ENCODE data around the gene HES5.

The HES5 gene

GRCh38 chr1:2519029-2519685 is 10.9 kb downstream of the HES5 start:
- Histone ChIP-seq H3K27ac (ENCODE audit: low read depth, low read length) (no peak overlapping the region), H3K79me2 (ENCODE audit: insufficient read depth, low read length) (peaks cover 21% of the 10 kb centered on the region), H4K20me1 (ENCODE audit: low read depth, low read length) (no peaks in the 10 kb centered on the region), H3K9me3 (ENCODE audit: insufficient read depth, low read length) (no peaks in the 10 kb centered on the region), H3K9ac (ENCODE audit: low read length) (no peak overlapping the region), H3K4me3 (ENCODE audit: insufficient read depth, low read length, poor library complexity, severe bottlenecking) (no peak overlapping the region), H3K9me2 (replicated peaks; ENCODE audit: insufficient read depth, low read length) (no peaks in the 10 kb centered on the region), H3K36me3 (ENCODE audit: low read length) (no peaks in the 10 kb centered on the region), H3K4me2 (ENCODE audit: low read depth, low read length, poor library complexity, severe bottlenecking) (no peak overlapping the region), H2AFZ (ENCODE audit: low read depth, low read length, severe bottlenecking) (no peak overlapping the region), H3F3A (ENCODE audit: insufficient read depth) (no peaks in the 10 kb centered on the region), H3K27me3 (ENCODE audit: low read length) (no peaks in the 10 kb centered on the region)
- TF ChIP-seq CTCF (IDR thresholded peaks at IDR 0.05; ENCODE audit: insufficient read depth, low read length, poor library complexity, severe bottlenecking), result no peak
- TF ChIP-seq EZH2phosphoT487 (conservative IDR thresholded peaks at IDR 0.05; ENCODE audit: low read length), result no peak

- H3K27ac ChIP-seq (ENCODE audit: low read depth, low read length), result no peak overlapping the region
- H3K27me3 ChIP-seq (ENCODE audit: low read length), result no peaks in the 10 kb centered on the region
- no peak for TF ChIP-seq EZH2phosphoT487 (conservative IDR thresholded peaks at IDR 0.05; ENCODE audit: low read length)
- H3K4me3 ChIP-seq (ENCODE audit: insufficient read depth, low read length, poor library complexity, severe bottlenecking), result no peak overlapping the region
- no peaks in the 10 kb centered on the region for H3K9me2 ChIP-seq (replicated peaks; ENCODE audit: insufficient read depth, low read length)
- no peak overlapping the region for H3K4me2 ChIP-seq (ENCODE audit: low read depth, low read length, poor library complexity, severe bottlenecking)
- peaks cover 14% of the 10 kb centered on the region for H3K79me2 ChIP-seq (ENCODE audit: insufficient read depth, low read length)
- H3K9me3 ChIP-seq (ENCODE audit: insufficient read depth, low read length), result no peaks in the 10 kb centered on the region
- H3K9ac ChIP-seq (ENCODE audit: low read length), result no peak overlapping the region
- no peak overlapping the region for H2AFZ ChIP-seq (ENCODE audit: low read depth, low read length, severe bottlenecking)
- no peaks in the 10 kb centered on the region for H3F3A ChIP-seq (ENCODE audit: insufficient read depth)
- H3K36me3 ChIP-seq (ENCODE audit: low read length), result no peaks in the 10 kb centered on the region
- no peaks in the 10 kb centered on the region for H4K20me1 ChIP-seq (ENCODE audit: low read depth, low read length)
Measured at GRCh38 chr1:2518528-2518927, 11.5 kb downstream of the HES5 start.

- Histone ChIP-seq H3K9me2 (replicated peaks; ENCODE audit: insufficient read depth, low read length) (no peaks in the 10 kb centered on the region), H4K20me1 (ENCODE audit: low read depth, low read length) (no peaks in the 10 kb centered on the region), H3K9me3 (ENCODE audit: insufficient read depth, low read length) (no peaks in the 10 kb centered on the region), H3K36me3 (ENCODE audit: low read length) (no peaks in the 10 kb centered on the region), H3K79me2 (ENCODE audit: insufficient read depth, low read length) (peaks cover 9% of the 10 kb centered on the region), H3K4me3 (ENCODE audit: insufficient read depth, low read length, poor library complexity, severe bottlenecking) (no peak overlapping the region), H2AFZ (ENCODE audit: low read depth, low read length, severe bottlenecking) (no peak overlapping the region), H3K4me2 (ENCODE audit: low read depth, low read length, poor library complexity, severe bottlenecking) (no peak overlapping the region), H3K9ac (ENCODE audit: low read length) (no peak overlapping the region), H3F3A (ENCODE audit: insufficient read depth) (no peaks in the 10 kb centered on the region), H3K27me3 (ENCODE audit: low read length) (no peaks in the 10 kb centered on the region), H3K27ac (ENCODE audit: low read depth, low read length) (no peak overlapping the region)
- TF ChIP-seq CTCF (IDR thresholded peaks at IDR 0.05; ENCODE audit: insufficient read depth, low read length, poor library complexity, severe bottlenecking) (no peak), EZH2phosphoT487 (conservative IDR thresholded peaks at IDR 0.05; ENCODE audit: low read length) (no peak)
Measured at GRCh38 chr1:2517966-2518365, 12.1 kb downstream of the HES5 start.

GRCh38 chr1:2516946-2517345 is 13.1 kb downstream of the HES5 start:
- no peak overlapping the region for H3K4me2 ChIP-seq (ENCODE audit: low read depth, low read length, poor library complexity, severe bottlenecking)
- TF ChIP-seq EZH2phosphoT487 (conservative IDR thresholded peaks at IDR 0.05; ENCODE audit: low read length) (no peak), CTCF (IDR thresholded peaks at IDR 0.05; ENCODE audit: insufficient read depth, low read length, poor library complexity, severe bottlenecking) (no peak)
- H3F3A ChIP-seq (ENCODE audit: insufficient read depth), result no peaks in the 10 kb centered on the region
- no peaks in the 10 kb centered on the region for H3K9me2 ChIP-seq (replicated peaks; ENCODE audit: insufficient read depth, low read length)
- no peaks in the 10 kb centered on the region for H3K9me3 ChIP-seq (ENCODE audit: insufficient read depth, low read length)
- H2AFZ ChIP-seq (ENCODE audit: low read depth, low read length, severe bottlenecking), result no peak overlapping the region
- H3K36me3 ChIP-seq (ENCODE audit: low read length), result no peaks in the 10 kb centered on the region
- H3K79me2 ChIP-seq (ENCODE audit: insufficient read depth, low read length), result no peaks in the 10 kb centered on the region
- H4K20me1 ChIP-seq (ENCODE audit: low read depth, low read length), result no peaks in the 10 kb centered on the region
- H3K27me3 ChIP-seq (ENCODE audit: low read length), result no peaks in the 10 kb centered on the region
- H3K27ac ChIP-seq (ENCODE audit: low read depth, low read length), result no peak overlapping the region
- H3K4me3 ChIP-seq (ENCODE audit: insufficient read depth, low read length, poor library complexity, severe bottlenecking), result no peak overlapping the region
- no peak overlapping the region for H3K9ac ChIP-seq (ENCODE audit: low read length)

Data from SU-DHL-6 (cell line).